ENCODE results near the gene FXYD2.

DNA sequence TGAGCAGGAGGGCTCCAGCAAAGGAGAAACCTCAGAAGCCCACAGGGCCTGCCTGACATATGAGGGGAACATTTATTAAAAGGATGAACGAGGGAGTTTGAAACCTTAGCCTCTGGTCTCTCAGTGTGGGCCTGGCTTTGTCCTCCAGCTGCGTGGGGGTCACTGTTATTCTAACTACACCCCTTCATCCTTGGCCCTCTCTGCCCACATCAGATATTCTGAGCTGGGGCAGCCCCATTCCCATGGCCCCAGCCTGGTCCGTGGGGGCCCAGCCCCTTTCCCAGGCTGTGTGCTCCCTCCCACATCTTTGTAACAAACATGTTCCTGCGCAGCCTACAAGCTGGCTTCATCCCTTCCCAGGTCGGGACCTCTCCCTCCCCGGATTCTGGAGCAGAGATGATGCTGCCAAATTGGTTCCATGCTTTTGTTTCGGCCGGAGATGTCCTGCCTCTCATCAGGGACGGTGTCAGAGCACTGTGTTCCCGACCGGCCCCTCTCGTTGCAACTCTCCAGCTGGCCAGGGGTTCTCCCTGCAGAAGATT lies 47.9 kb upstream of the FXYD2 start:
- TF ChIP-seq, protein P1, sequence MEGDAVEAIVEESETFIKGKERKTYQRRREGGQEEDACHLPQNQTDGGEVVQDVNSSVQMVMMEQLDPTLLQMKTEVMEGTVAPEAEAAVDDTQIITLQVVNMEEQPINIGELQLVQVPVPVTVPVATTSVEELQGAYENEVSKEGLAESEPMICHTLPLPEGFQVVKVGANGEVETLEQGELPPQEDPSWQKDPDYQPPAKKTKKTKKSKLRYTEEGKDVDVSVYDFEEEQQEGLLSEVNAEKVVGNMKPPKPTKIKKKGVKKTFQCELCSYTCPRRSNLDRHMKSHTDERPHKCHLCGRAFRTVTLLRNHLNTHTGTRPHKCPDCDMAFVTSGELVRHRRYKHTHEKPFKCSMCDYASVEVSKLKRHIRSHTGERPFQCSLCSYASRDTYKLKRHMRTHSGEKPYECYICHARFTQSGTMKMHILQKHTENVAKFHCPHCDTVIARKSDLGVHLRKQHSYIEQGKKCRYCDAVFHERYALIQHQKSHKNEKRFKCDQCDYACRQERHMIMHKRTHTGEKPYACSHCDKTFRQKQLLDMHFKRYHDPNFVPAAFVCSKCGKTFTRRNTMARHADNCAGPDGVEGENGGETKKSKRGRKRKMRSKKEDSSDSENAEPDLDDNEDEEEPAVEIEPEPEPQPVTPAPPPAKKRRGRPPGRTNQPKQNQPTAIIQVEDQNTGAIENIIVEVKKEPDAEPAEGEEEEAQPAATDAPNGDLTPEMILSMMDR (conservative IDR thresholded peaks at IDR 0.05 in 1 of 2, IDR thresholded peaks at IDR 0.05 in 1 of 2; ENCODE audit: low read depth in 1 of 2, low read length in 2 of 2): no peak
- no peak for TF ChIP-seq EZH2 (IDR thresholded peaks at IDR 0.05; ENCODE audit: low read length, missing control alignments)
